Panc1 (cell line): Measurements from ENCODE around the gene RSPO4.

ENCODE experiments used
- POLR2AphosphoS5 ChIP-seq: IDR thresholded peaks from 2 replicates; pipeline ENCODE4 v1.6.1; 2012; ENCODE audit warnings: mild to moderate bottlenecking, low read depth, low read length, moderate library complexity
- SIN3A ChIP-seq: IDR thresholded peaks from 2 replicates; pipeline ENCODE4 v1.6.1; 2012; ENCODE audit warnings: low read depth, mild to moderate bottlenecking, low read length, moderate library complexity, borderline replicate concordance; ENCODE audit not compliant: insufficient read depth
- TCF7L2 ChIP-seq: IDR thresholded peaks from 2 replicates; pipeline ENCODE4 v1.6.1; 2011; ENCODE audit warnings: mild to moderate bottlenecking, low read depth, low read length, inconsistent platforms
- TF ChIP-seq, protein P1 (sequence below): fragments of 450-650 bp; IDR thresholded peaks from 2 replicates; pipeline ENCODE4 v1.5.1; 2017; ENCODE audit warnings: mild to moderate bottlenecking
- TF ChIP-seq, protein P2 (sequence below), 2 experiments: IDR thresholded peaks; 2 replicates each; pipeline ENCODE4 v1.6.1; 2011 to 2012; ENCODE audit warnings: low read depth in 2 of 2, control low read depth in 1 of 2, low read length in 1 of 2, mild to moderate bottlenecking in 1 of 2, moderate library complexity in 1 of 2; ENCODE audit not compliant: insufficient read depth in 1 of 2

- no peak for TF ChIP-seq POLR2AphosphoS5
- TF ChIP-seq, protein P1, sequence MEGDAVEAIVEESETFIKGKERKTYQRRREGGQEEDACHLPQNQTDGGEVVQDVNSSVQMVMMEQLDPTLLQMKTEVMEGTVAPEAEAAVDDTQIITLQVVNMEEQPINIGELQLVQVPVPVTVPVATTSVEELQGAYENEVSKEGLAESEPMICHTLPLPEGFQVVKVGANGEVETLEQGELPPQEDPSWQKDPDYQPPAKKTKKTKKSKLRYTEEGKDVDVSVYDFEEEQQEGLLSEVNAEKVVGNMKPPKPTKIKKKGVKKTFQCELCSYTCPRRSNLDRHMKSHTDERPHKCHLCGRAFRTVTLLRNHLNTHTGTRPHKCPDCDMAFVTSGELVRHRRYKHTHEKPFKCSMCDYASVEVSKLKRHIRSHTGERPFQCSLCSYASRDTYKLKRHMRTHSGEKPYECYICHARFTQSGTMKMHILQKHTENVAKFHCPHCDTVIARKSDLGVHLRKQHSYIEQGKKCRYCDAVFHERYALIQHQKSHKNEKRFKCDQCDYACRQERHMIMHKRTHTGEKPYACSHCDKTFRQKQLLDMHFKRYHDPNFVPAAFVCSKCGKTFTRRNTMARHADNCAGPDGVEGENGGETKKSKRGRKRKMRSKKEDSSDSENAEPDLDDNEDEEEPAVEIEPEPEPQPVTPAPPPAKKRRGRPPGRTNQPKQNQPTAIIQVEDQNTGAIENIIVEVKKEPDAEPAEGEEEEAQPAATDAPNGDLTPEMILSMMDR: no peak
- TF ChIP-seq, protein P2, sequence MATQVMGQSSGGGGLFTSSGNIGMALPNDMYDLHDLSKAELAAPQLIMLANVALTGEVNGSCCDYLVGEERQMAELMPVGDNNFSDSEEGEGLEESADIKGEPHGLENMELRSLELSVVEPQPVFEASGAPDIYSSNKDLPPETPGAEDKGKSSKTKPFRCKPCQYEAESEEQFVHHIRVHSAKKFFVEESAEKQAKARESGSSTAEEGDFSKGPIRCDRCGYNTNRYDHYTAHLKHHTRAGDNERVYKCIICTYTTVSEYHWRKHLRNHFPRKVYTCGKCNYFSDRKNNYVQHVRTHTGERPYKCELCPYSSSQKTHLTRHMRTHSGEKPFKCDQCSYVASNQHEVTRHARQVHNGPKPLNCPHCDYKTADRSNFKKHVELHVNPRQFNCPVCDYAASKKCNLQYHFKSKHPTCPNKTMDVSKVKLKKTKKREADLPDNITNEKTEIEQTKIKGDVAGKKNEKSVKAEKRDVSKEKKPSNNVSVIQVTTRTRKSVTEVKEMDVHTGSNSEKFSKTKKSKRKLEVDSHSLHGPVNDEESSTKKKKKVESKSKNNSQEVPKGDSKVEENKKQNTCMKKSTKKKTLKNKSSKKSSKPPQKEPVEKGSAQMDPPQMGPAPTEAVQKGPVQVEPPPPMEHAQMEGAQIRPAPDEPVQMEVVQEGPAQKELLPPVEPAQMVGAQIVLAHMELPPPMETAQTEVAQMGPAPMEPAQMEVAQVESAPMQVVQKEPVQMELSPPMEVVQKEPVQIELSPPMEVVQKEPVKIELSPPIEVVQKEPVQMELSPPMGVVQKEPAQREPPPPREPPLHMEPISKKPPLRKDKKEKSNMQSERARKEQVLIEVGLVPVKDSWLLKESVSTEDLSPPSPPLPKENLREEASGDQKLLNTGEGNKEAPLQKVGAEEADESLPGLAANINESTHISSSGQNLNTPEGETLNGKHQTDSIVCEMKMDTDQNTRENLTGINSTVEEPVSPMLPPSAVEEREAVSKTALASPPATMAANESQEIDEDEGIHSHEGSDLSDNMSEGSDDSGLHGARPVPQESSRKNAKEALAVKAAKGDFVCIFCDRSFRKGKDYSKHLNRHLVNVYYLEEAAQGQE (IDR thresholded peaks at IDR 0.05; ENCODE audit: insufficient read depth in 1 of 2, low read depth in 2 of 2, low read length in 1 of 2): no peak
- no peak for TF ChIP-seq SIN3A
- TF ChIP-seq TCF7L2: no peak
Measured at GRCh38 chr20:933029-933428, 69.1 kb downstream of the RSPO4 start.
